Stimulated activated CD4-positive, alpha-beta T cell treated with anti-CD3 and anti-CD28 coated beads, Interleukin-4, amount 100 ng/mL, for 1 hour (primary cell): Measurements from ENCODE around the gene APOBEC4.

Experiments
- DNase-seq: peaks from one replicate; pipeline ENCODE4 v3.0.0-alpha.2; 2020

The APOBEC4 gene

GRCh38 chr1:183674339-183674738, 21.2 kb upstream of the APOBEC4 start:
- DNase-seq = no peak

- DNase-seq = no peak
These were observed 20.6 kb upstream of the APOBEC4 start for GRCh38 chr1:183673605-183674323.

- no peak for DNase-seq
These were observed 17.1 kb upstream of the APOBEC4 start for GRCh38 chr1:183670169-183670568.

GRCh38 chr1:183656355-183656754, 3.2 kb upstream of the APOBEC4 start:
- DNase-seq = no peak

GRCh38 chr1:183655562-183656075, 2.5 kb upstream of the APOBEC4 start:
- peak; percentile 76 for DNase-seq

GRCh38 chr1:183654706-183655105, 1.6 kb upstream of the APOBEC4 start:
- no peak for DNase-seq

- DNase-seq = no peak
These were observed 848 bp upstream of the APOBEC4 start for GRCh38 chr1:183653876-183654451.

GRCh38 chr1:183653462-183653794, 312 bp upstream of the APOBEC4 start:
- DNase-seq = no peak

- no peak for DNase-seq
These were observed 1.0 kb downstream of the APOBEC4 start for GRCh38 chr1:183652107-183652506.

- DNase-seq = no peak
These were observed 1.5 kb downstream of the APOBEC4 start for GRCh38 chr1:183651612-183652011.

GRCh38 chr1:183648042-183648441, 5.1 kb downstream of the APOBEC4 start:
- DNase-seq = no peak

GRCh38 chr1:183646776-183647175, 6.3 kb downstream of the APOBEC4 start:
- DNase-seq = no peak

GRCh38 chr1:183645531-183645930, 7.6 kb downstream of the APOBEC4 start:
- no peak for DNase-seq

- no peak for DNase-seq
These were observed 10.9 kb downstream of the APOBEC4 start for GRCh38 chr1:183642166-183642565.

- DNase-seq = no peak
These were observed 12.9 kb downstream of the APOBEC4 start for GRCh38 chr1:183640193-183640592.

- DNase-seq = no peak
These were observed 14.3 kb downstream of the APOBEC4 start for GRCh38 chr1:183638649-183639387.

- no peak for DNase-seq
These were observed 16.3 kb downstream of the APOBEC4 start for GRCh38 chr1:183636783-183637182.

- DNase-seq = no peak
These were observed 16.8 kb downstream of the APOBEC4 start for GRCh38 chr1:183636334-183636682.

GRCh38 chr1:183635606-183636333, 17.3 kb downstream of the APOBEC4 start, which contains the start of gene ARPC5:
TSS of gene ARPC5 (minus strand) at chr1:183635783. CDS start at chr1:183635659, 124 bp downstream.
- peak; percentile 96 for DNase-seq

GRCh38 chr1:183635099-183635605, 18.0 kb downstream of the APOBEC4 start:
- peak; percentile 33 for DNase-seq

- DNase-seq = no peak
These were observed 18.6 kb downstream of the APOBEC4 start for GRCh38 chr1:183634429-183635065.

GRCh38 chr1:183633676-183634343, 19.3 kb downstream of the APOBEC4 start:
- DNase-seq = no peak
